CD4-positive, alpha-beta T cell treated with Interleukin-15 for 1 hour (primary cell): Measurements from ENCODE around the gene PRTN3.
A peak's percentile ranks its signal among the peaks of the same experiment; 100 is the strongest.
"Not testable (repeated sequence)": the region's sequence is repeated elsewhere in the genome, so short reads cannot be mapped to it uniquely, and the experiment has no call there.

ENCODE experiments used
- DNase-seq: peaks from one replicate; pipeline ENCODE4 v3.0.0-alpha.2; 2020

The PRTN3 gene

GRCh38 chr19:849195-849594 is 8.4 kb downstream of the PRTN3 start:
- not testable (repeated sequence) for DNase-seq

- DNase-seq, result no peak
These were observed 9.6 kb downstream of the PRTN3 start for GRCh38 chr19:850221-850978.

- no peak for DNase-seq
These were observed 10.2 kb downstream of the PRTN3 start for GRCh38 chr19:850979-851335.

- no peak for DNase-seq
These were observed 11.6 kb downstream of the PRTN3 start, which contains the start of gene ELANE for GRCh38 chr19:852136-853013. TSS of gene ELANE (plus strand) at chr19:852303. CDS start at chr19:852329, 26 bp downstream.

GRCh38 chr19:853014-853585 is 12.3 kb downstream of the PRTN3 start:
- no peak for DNase-seq

- DNase-seq, result not testable (repeated sequence)
These were observed 12.9 kb downstream of the PRTN3 start for GRCh38 chr19:853614-854220.

- no peak for DNase-seq
These were observed 13.8 kb downstream of the PRTN3 start for GRCh38 chr19:854549-854948.

- DNase-seq, result no peak
These were observed 14.3 kb downstream of the PRTN3 start for GRCh38 chr19:855142-855541.

GRCh38 chr19:855566-856120 is 14.8 kb downstream of the PRTN3 start:
- no peak for DNase-seq

- no peak for DNase-seq
These were observed 17.5 kb downstream of the PRTN3 start for GRCh38 chr19:858284-858683.

- DNase-seq, result peak; percentile 59
These were observed 18.4 kb downstream of the PRTN3 start, which contains the start of gene CFD for GRCh38 chr19:858868-859843. TSS of gene CFD (plus strand) at chr19:859664. CDS start at chr19:859690, 26 bp downstream.

GRCh38 chr19:861141-861755 is 20.4 kb downstream of the PRTN3 start:
- DNase-seq, result no peak

GRCh38 chr19:861756-862580 is 21.2 kb downstream of the PRTN3 start:
- peak; percentile 77 for DNase-seq

- peak; percentile 81 for DNase-seq
These were observed 21.9 kb downstream of the PRTN3 start for GRCh38 chr19:862581-863314.

- DNase-seq, result no peak
These were observed 22.5 kb downstream of the PRTN3 start for GRCh38 chr19:863315-863620.

- no peak for DNase-seq
These were observed 26.0 kb downstream of the PRTN3 start for GRCh38 chr19:866769-867300.

GRCh38 chr19:867301-867793 is 26.5 kb downstream of the PRTN3 start:
- DNase-seq, result no peak

- no peak for DNase-seq
These were observed 27.2 kb downstream of the PRTN3 start for GRCh38 chr19:867855-868457.
